ENCODE data around the gene NAIF1.
"Not testable (repeated sequence)": the region's sequence is repeated elsewhere in the genome, so short reads cannot be mapped to it uniquely, and the experiment has no call there.

The NAIF1 gene

DNA sequence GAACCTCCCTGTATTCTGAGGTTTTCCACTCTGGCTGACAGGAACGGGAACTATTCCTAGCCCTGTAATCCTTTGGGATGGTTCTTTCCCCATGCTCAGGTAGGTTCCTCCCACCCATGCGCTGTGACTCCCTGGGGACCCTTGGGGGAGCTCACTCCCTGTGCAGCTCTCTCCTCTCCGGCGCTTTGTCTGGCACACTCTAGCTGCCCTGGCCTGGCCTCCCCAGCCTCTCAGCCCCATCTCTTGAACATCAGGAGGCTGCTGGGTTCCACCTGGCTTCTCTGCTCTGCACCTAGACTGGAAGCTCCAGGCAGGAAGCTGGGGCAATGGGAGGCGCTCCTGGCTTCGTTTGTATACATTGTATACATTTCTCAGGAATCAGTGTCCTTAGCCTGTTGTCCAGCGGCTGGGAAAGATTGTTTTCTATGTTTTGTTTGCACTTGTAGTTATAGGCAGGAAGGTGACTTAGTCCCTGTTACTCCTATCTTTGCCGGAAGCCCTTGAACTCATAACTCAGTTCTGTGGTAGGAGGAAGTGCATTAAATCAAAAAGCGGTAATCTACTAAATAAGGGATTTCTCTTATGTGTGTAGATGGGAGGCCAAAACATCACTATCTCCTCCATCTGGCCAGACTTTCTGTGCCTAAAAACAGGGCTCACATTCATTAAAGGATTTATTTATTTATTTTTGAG is 21.3 kb upstream of the NAIF1 start:
- DNase-seq (ENCODE audit: low read depth in 4 of 4, low spot score in 1 of 4) = no peak

- no peak for DNase-seq (ENCODE audit: low read depth in 4 of 4, low spot score in 1 of 4)
Measured at GRCh38 chr9:128087262-128087661, 20.1 kb upstream of the NAIF1 start.

DNA sequence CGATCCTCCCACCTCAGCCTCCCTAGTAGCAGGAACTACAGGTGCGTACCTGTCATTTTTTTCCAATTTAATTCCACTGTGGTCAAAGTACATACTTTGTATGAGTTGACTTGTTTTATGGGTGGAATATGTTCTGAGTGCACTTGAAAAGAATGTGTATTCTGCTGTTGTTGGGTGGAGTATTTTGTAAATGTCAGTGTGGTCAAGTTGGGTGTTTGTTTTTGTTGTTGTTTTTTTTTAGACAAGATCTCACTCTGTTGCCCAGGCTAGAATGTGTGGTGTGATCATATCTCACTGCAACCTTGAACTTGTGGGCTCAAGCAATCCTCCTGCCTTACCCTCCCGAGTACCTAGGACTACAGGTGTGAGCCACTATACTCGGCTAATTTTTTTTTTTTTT is 18.8 kb upstream of the NAIF1 start:
- no peak for DNase-seq (ENCODE audit: low read depth in 4 of 4, low spot score in 1 of 4)

GRCh38 chr9:128084746-128085145 is 17.6 kb upstream of the NAIF1 start:
- DNase-seq (ENCODE audit: low read depth in 4 of 4, low spot score in 1 of 4) = no peak

- DNase-seq (ENCODE audit: low read depth in 4 of 4, low spot score in 1 of 4) = no peak
Measured at GRCh38 chr9:128082151-128082550, 15.0 kb upstream of the NAIF1 start.

- no peak for DNase-seq (ENCODE audit: low read depth in 4 of 4, low spot score in 1 of 4)
Measured at GRCh38 chr9:128081056-128081455, 13.9 kb upstream of the NAIF1 start.

DNA sequence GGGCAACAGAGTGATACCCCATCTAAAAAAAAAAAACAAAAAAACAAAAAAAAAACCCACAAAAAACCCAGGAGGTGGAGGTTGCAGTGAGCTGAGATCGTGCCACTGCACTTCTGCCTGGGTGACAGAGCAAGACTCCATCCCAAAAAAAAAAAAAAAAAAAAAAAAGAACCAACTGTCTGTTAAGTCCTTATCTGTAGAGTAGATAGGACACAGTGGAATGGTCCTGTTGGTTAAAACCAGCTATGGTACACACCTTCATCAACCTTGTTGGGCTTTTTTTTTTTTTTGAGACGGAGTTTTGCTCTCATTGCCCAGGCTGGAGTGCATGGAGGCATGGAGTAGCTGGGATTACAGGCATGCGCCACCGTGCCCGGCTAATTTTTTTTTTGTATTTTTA is 13.1 kb upstream of the NAIF1 start:
- DNase-seq (ENCODE audit: low read depth in 4 of 4, low spot score in 1 of 4) = no peak

DNA sequence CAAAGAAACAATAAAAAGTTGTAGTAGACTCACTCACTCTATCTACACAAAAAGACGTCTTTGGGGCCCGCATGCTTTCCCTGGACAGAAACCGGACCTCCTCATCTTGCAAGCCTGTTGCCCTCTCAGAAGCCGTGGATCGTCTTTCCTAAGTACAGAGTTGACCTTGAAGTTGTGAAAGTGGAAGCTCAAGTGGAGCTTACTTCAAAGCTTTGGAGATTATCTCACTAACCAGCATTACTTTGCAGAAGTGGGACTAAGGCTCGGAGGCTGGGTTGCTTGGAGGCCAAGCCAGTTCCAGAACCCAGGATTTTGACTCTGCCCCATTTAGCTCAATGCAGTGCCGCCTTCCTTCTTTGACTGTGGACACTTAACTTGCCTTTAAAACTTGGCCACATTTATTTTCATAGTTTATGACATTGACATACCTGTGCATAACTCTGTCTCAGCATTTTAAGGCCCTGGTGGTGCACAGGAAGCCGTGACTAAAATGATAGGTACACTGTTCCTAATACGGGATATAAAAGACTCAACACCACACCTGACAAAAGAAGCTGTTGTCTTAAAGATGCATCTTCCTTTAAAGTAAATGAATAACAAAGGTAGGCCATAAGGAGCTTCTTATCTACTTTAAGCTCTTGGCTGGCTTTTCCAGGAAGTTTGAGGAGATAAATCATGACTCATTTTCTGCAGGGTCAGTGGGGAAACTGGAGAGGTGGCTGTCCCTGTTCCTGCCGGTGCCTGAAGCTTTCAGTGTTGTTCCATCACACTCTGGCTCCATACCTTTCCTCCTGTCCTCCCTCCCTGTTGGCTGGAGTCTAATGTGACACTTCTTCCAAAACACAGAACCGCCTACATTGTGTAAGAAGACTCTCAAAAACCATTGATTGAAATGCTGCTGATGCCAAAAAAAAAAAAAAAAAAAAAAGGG is 11.6 kb upstream of the NAIF1 start:
- DNase-seq (ENCODE audit: low read depth in 4 of 4, low spot score in 1 of 4) = no peak

DNA sequence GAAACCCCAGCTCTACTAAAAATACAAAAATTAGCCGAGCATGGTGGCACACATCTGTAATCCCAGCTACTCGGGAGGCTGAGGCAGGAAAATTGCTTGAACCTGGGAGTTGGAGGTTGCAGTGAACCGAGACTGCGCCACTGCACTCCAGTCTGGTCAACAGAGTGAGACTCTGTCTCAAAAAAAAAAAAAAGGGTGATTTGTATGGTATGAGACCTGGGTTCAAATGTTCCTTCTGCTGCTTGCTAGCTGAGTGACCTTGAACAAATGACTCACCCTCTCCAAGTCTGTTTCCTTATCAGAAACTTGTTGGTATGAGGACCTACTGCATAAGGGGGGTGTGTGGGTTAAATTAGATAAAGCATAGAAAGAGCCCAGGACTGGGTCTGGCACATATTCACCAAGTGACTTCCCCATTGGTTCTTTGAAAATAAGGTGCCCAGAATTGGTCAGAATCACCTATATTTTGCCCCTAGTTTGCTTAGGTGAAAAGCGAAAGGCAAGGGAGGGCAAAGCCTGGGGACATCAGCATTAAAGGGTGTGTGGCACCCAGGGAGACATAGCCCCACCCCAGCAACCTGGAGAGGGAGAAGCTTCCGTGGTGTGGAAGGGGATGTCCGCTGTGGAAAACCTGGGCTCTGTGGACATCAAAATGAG is 10.9 kb upstream of the NAIF1 start:
- DNase-seq (ENCODE audit: low read depth in 4 of 4, low spot score in 1 of 4) = no peak

DNA sequence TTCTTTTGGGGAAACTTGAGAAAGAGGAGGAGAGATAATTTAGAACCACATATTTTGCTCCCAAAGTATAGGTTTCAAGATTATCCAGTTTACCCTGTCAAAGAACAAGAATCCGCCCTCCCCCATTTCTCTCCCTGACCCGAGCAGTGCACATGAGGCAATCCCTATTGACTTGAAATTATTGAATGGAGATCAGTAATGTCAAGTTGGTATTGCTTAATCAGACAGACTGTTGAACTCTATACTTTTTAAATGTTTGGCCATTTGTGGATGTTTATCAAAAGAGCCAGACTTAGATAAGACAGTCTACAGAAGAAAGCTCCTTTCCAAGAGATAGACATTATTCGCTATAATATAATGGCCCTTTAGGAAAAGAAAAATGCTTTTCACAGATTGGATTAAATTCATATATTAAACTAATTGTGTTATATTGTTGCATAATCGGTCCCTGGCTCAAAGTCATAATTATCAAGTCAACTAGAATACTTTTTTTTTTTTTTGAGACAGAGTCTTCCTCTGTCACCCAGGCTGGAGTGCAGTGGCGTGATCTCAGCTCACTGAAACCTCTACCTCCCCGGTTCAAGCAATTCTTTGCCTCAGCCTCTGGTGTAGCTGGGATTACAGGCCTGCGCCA is 6.2 kb upstream of the NAIF1 start:
- no peak for DNase-seq (ENCODE audit: low read depth in 4 of 4, low spot score in 1 of 4)

- DNase-seq (ENCODE audit: low read depth in 4 of 4, low spot score in 1 of 4) = peak in 3 of 4 experiments; percentile 21 to 49 (median 41)
Measured at GRCh38 chr9:128072144-128073021, 5.3 kb upstream of the NAIF1 start.

DNA sequence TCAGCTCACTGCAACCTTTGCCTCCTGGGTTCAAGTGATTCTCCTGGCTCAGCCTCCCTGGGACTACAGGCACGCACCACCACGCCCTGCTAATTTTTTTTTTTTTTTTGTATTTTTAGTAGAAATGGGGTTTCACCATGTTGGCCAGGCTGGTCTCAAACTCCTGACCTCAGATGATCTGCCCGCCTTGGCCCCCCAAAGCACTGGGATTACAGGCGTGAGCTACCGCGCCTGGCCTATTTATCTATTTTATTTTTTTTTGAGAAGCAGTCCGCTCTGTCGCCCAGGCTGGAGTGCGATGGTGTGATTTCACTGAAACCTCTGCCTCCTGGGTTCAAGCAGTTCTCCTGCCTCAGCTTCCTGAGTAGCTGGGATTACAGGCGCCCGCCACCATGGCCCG is 4.4 kb upstream of the NAIF1 start:
- not testable (repeated sequence) for DNase-seq (ENCODE audit: low read depth in 4 of 4, low spot score in 1 of 4)

GRCh38 chr9:128070874-128071273 is 3.8 kb upstream of the NAIF1 start:
- DNase-seq (ENCODE audit: low read depth in 4 of 4, low spot score in 1 of 4) = no peak

- peak in 2 of 4 experiments; percentile 8 to 29 for DNase-seq (ENCODE audit: low read depth in 4 of 4, low spot score in 1 of 4)
Measured at GRCh38 chr9:128068386-128069205, 1.5 kb upstream of the NAIF1 start.

DNA sequence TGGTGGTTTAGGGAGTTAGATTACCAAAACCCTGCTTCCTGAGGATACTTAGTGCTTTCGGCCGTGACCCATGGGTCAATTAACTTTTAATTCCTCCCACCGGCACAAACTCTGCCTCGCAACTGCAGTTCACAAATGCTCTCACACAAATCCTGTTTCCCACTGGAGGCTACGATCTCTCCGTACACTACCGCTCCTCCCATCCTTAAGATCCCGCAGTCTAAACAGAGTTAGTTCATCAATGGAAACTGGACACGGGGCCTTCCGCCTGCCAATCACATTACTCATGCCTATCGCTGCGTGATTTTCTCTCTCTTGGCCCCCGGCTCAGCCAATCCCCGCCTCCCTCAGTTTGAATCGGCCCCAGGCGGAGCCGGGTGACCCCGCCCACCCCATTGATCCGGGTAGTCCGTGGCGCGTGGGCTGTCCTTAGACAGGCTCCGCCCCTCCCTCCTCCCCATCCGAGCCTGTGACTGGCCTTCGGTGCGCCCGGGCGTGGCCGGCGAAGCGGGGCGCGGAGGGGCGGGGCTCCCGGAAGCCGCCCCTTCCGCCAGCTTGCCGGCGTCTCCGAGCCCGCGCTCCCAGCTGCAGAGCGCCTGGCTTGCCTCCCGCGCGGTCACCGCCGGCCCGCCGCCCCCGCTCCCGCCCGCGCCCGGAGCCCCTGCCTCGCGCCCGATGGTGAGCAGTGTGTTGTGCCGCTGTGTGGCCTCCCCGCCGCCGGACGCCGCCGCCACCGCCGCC is 695 bp upstream of the NAIF1 start, which contains the start of gene SLC25A25:
Gene SLC25A25, plus strand, starts transcription at position 588 of the 741 bp plus-strand sequence. Its CDS starts 88 bp downstream, at position 676.
- peak; percentile 99 to 100 (median 100) for DNase-seq (ENCODE audit: low read depth in 4 of 4, low spot score in 1 of 4)

DNA sequence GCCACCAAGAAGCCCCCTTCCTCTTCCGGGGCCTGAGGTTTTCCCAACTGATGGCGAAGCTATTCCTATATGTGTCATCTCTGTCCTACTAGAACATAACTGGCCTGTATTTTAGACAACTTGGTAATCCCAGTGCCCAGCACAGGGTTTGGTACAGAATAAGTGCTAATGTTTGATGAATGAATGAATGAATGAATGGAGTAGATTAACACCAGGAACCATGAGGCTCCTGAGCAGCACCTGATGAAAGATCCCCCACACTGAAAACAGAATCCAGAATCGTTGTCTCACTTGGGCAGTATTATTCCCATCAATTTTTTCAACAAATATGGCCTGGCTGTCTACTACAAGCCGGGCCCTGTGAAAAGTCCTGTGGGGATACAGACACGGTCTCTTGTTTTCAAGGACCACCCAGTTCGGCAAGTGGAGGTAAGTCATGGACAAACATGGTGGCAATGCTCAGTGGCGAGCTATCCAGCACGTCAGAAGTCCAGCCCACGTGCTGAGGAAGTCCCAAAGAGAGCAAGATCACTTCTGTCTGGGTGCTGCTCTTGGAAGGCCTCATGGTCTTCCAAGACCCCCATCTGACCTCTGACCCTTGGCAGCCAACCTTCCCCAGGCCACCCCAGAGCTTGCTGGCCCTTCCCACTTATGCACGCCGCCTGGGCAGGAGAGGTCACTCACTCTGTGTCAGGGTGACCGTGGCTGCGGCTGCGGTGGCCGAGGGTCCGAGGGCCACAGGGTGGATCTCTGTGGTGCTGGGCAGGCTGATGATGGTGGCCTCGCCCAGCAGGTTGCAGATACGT is 1.0 kb downstream of the NAIF1 start:
- DNase-seq (ENCODE audit: low read depth in 4 of 4, low spot score in 1 of 4) = no peak

DNA sequence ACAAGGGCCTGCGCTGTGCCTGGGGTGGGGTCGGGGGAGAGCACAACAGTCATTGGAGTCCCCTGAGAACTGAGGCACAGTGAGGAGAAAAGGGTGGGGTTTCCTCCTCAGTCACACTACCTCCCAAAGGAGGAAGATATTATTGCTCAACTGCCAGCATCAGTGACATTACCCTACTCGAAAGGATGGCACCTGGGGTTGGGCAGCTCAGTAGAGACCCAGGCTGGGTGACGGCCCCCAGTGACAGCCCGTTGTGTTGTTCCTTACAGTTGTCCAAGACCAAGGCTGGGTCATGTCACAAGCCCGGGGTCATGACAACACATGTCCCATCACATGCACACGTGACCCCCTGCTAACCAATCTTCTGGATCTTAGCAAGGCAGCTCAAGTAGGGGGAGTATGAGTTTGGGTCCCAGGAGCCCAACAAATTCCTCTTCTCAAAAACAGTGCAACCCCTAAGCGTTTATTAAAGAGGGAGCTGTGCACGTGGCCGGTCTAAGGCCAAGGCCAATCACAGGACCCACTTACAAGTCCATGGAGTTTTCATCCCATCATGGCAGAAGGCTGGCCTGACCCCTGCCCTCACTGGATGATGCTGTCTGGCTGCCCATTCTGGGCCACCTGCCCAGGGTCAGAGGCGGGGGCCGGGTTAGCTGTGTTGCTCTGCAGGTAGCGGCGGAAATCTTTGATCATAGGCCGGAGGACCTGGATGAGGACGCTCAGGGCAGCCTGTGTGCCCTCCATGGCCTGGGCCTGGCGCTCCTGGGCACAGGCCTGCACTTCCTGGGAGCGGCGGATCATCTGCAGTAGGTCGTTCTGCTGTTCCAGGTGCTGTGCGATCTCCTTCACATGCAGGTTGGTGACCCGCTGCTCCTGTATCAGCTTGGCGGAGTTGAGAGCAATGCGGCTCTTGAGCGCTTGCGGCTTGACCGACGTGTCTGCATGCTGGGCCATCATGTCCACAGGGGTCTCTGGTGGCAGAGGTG is 4.0 kb downstream of the NAIF1 start:
- no peak for DNase-seq (ENCODE audit: low read depth in 4 of 4, low spot score in 1 of 4)

Data from stimulated activated CD4-positive, alpha-beta T cell treated with anti-CD3 and anti-CD28 coated beads, Interleukin-1b, Interleukin-23, amount 100 ng/mL, for 24 hours (primary cell).